ENCODE data around the gene ZFYVE26.

DNA sequence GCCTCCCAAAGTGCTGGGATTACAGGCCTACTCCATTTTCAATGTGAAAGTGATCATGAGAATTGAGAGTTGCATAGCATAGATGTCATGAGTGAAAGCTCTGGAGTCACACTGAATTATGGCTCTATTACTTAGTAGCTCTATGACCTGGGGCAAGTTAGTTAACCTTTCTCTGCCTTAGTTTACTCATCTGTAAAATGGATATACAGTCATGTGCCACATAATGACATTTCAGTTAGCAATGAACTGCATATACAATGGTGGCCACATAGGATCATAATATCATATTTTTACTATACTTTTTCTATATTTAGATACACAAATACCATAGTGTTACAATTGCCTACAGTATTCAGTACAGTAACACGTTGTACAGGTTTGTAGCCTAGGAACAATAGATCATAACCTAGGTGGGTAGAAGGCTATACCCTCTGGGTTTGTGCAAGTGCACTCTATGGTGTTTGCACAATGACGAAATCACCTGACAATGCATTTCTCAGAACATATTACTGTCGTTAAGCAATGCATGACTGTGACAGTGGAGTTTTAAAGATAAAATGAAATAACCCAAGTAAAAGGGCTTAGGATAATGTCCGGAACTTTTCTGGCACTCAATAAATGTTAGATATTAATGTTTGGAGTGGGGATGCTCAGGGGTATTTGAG is 53.1 kb downstream of the ZFYVE26 start:
- TF ChIP-seq CTCF (IDR thresholded peaks at IDR 0.05; ENCODE audit: low read depth, low read length) (no peak), EZH2phosphoT487 (IDR thresholded peaks at IDR 0.05; ENCODE audit: low read depth) (no peak)
